ENCODE measurements around the gene NEUROD2. TPM values are rescaled to one million over a fixed set of nuclear protein-coding genes. Genes with fewer than 3 reads are reported as not detected.

Gene NEUROD2
- total RNA-seq, 1 donor from 2014 or later, result not detected

- intact Hi-C loops (cut with micrococcal nuclease), result loop anchor here (1.0 to 10.0 kb wide), 7 partner anchors 12 to 358 kb away; partner anchors contain the start of genes PNMT, PSMD3 and ZPBP2
- peaks cover 41% of the 10 kb centered on the region for H3K27me3 Mint-ChIP-seq (ENCODE audit: low read depth)
These were observed 14.8 kb upstream of the NEUROD2 start for GRCh38 chr17:39622380-39623006.

GRCh38 chr17:39621523-39622379 lies 14.0 kb upstream of the NEUROD2 start:
- H3K9me3 Mint-ChIP-seq, result no peaks in the 10 kb centered on the region
- H3K4me3 Mint-ChIP-seq (ENCODE audit: low read depth), result peak overlapping the region; percentile 54
- DNase-seq (ENCODE audit: low spot score), result peak; percentile 85
- no peaks in the 10 kb centered on the region for H3K36me3 Mint-ChIP-seq (ENCODE audit: low read depth)
- peaks cover 42% of the 10 kb centered on the region for H3K27me3 Mint-ChIP-seq (ENCODE audit: low read depth)
- peaks cover 18% of the 10 kb centered on the region for H3K4me1 Mint-ChIP-seq (ENCODE audit: low read depth)
- intact Hi-C loops (cut with micrococcal nuclease), result loop anchor here (1.0 to 10.0 kb wide), 6 partner anchors 47 to 359 kb away; partner anchors contain the start of genes PNMT, PSMD3 and ZPBP2
- H3K27ac Mint-ChIP-seq, result peak overlapping the region; percentile 48

More at GRCh38 chr17:39622380-39623006, 14.8 kb upstream of the NEUROD2 start:
- Mint-ChIP-seq H3K4me3 (ENCODE audit: low read depth) (peak overlapping the region; percentile 54), H3K36me3 (ENCODE audit: low read depth) (no peaks in the 10 kb centered on the region), H3K27ac (peak overlapping the region; percentile 48), H3K9me3 (no peaks in the 10 kb centered on the region), H3K4me1 (ENCODE audit: low read depth) (peaks cover 18% of the 10 kb centered on the region)
- DNase-seq (ENCODE audit: low spot score), result no peak

- H3K27me3 Mint-ChIP-seq (ENCODE audit: low read depth), result peaks cover 38% of the 10 kb centered on the region
- intact Hi-C loops (cut with micrococcal nuclease), result loop anchor here (5.0 to 10.0 kb wide), 2 partner anchors 248 to 335 kb away; partner anchors contain the start of gene ZPBP2
These were observed 12.0 kb upstream of the NEUROD2 start for GRCh38 chr17:39619786-39620101.

GRCh38 chr17:39618956-39619785 lies 11.5 kb upstream of the NEUROD2 start:
- peaks cover 14% of the 10 kb centered on the region for H3K4me1 Mint-ChIP-seq (ENCODE audit: low read depth)
- no peaks in the 10 kb centered on the region for H3K9me3 Mint-ChIP-seq
- no peak for DNase-seq (ENCODE audit: low spot score)
- H3K36me3 Mint-ChIP-seq (ENCODE audit: low read depth), result no peaks in the 10 kb centered on the region
- intact Hi-C loops (cut with micrococcal nuclease), result no loop called here
- no peak overlapping the region for H3K27ac Mint-ChIP-seq
- H3K4me3 Mint-ChIP-seq (ENCODE audit: low read depth), result peak overlapping the region; percentile 17
- H3K27me3 Mint-ChIP-seq (ENCODE audit: low read depth), result peaks cover 36% of the 10 kb centered on the region

More at GRCh38 chr17:39619786-39620101, 12.0 kb upstream of the NEUROD2 start:
- H3K4me3 Mint-ChIP-seq (ENCODE audit: low read depth), result no peak overlapping the region
- no peak for DNase-seq (ENCODE audit: low spot score)
- H3K9me3 Mint-ChIP-seq, result no peaks in the 10 kb centered on the region
- H3K27ac Mint-ChIP-seq, result no peak overlapping the region
- peaks cover 14% of the 10 kb centered on the region for H3K4me1 Mint-ChIP-seq (ENCODE audit: low read depth)
- H3K36me3 Mint-ChIP-seq (ENCODE audit: low read depth), result no peaks in the 10 kb centered on the region

- Mint-ChIP-seq H3K36me3 (ENCODE audit: low read depth) (no peaks in the 10 kb centered on the region), H3K27ac (no peak overlapping the region), H3K4me1 (ENCODE audit: low read depth) (peaks cover 13% of the 10 kb centered on the region), H3K27me3 (ENCODE audit: low read depth) (peaks cover 36% of the 10 kb centered on the region), H3K9me3 (no peaks in the 10 kb centered on the region), H3K4me3 (ENCODE audit: low read depth) (peak overlapping the region; percentile 65)
- intact Hi-C loops (cut with micrococcal nuclease), result no loop called here
- no peak for DNase-seq (ENCODE audit: low spot score)
These were observed 10.7 kb upstream of the NEUROD2 start for GRCh38 chr17:39618246-39618913.

GRCh38 chr17:39617446-39618245 lies 9.9 kb upstream of the NEUROD2 start:
- no peak for DNase-seq (ENCODE audit: low spot score)
- H3K9me3 Mint-ChIP-seq, result no peaks in the 10 kb centered on the region

GRCh38 chr17:39617100-39617445 lies 9.4 kb upstream of the NEUROD2 start:
- Mint-ChIP-seq H3K27ac (no peak overlapping the region), H3K9me3 (no peaks in the 10 kb centered on the region), H3K27me3 (ENCODE audit: low read depth) (peaks cover 41% of the 10 kb centered on the region), H3K4me3 (ENCODE audit: low read depth) (peak overlapping the region; percentile 50), H3K4me1 (ENCODE audit: low read depth) (peaks cover 2% of the 10 kb centered on the region), H3K36me3 (ENCODE audit: low read depth) (no peaks in the 10 kb centered on the region)
- DNase-seq (ENCODE audit: low spot score), result no peak
- intact Hi-C loops (cut with micrococcal nuclease), result no loop called here

More at GRCh38 chr17:39617446-39618245, 9.9 kb upstream of the NEUROD2 start:
- Mint-ChIP-seq H3K4me3 (ENCODE audit: low read depth) (peak overlapping the region; percentile 50), H3K27ac (no peak overlapping the region), H3K36me3 (ENCODE audit: low read depth) (no peaks in the 10 kb centered on the region), H3K27me3 (ENCODE audit: low read depth) (peaks cover 41% of the 10 kb centered on the region), H3K4me1 (ENCODE audit: low read depth) (peaks cover 7% of the 10 kb centered on the region)
- intact Hi-C loops (cut with micrococcal nuclease), result no loop called here

GRCh38 chr17:39615434-39615833 lies 7.7 kb upstream of the NEUROD2 start:
- H3K9me3 Mint-ChIP-seq, result no peaks in the 10 kb centered on the region
- DNase-seq (ENCODE audit: low spot score), result no peak
- H3K36me3 Mint-ChIP-seq (ENCODE audit: low read depth), result no peaks in the 10 kb centered on the region
- H3K4me1 Mint-ChIP-seq (ENCODE audit: low read depth), result no peaks in the 10 kb centered on the region
- intact Hi-C loops (cut with micrococcal nuclease), result no loop called here
- H3K27ac Mint-ChIP-seq, result no peak overlapping the region
- peaks cover 45% of the 10 kb centered on the region for H3K27me3 Mint-ChIP-seq (ENCODE audit: low read depth)
- no peak overlapping the region for H3K4me3 Mint-ChIP-seq (ENCODE audit: low read depth)

GRCh38 chr17:39614545-39615157 lies 6.9 kb upstream of the NEUROD2 start:
- intact Hi-C loops (cut with micrococcal nuclease), result no loop called here
- Mint-ChIP-seq H3K36me3 (ENCODE audit: low read depth) (no peaks in the 10 kb centered on the region), H3K4me3 (ENCODE audit: low read depth) (no peak overlapping the region), H3K27me3 (ENCODE audit: low read depth) (peaks cover 42% of the 10 kb centered on the region), H3K4me1 (ENCODE audit: low read depth) (no peaks in the 10 kb centered on the region), H3K27ac (no peak overlapping the region), H3K9me3 (no peaks in the 10 kb centered on the region)
- no peak for DNase-seq (ENCODE audit: low spot score)

- intact Hi-C loops (cut with micrococcal nuclease), result no loop called here
- H3K27ac Mint-ChIP-seq, result no peak overlapping the region
- H3K4me1 Mint-ChIP-seq (ENCODE audit: low read depth), result peaks cover 1% of the 10 kb centered on the region
- H3K27me3 Mint-ChIP-seq (ENCODE audit: low read depth), result peaks cover 43% of the 10 kb centered on the region
- H3K4me3 Mint-ChIP-seq (ENCODE audit: low read depth), result no peak overlapping the region
- no peaks in the 10 kb centered on the region for H3K9me3 Mint-ChIP-seq
- no peak for DNase-seq (ENCODE audit: low spot score)
- H3K36me3 Mint-ChIP-seq (ENCODE audit: low read depth), result no peaks in the 10 kb centered on the region
These were observed 5.3 kb upstream of the NEUROD2 start for GRCh38 chr17:39612935-39613464.

GRCh38 chr17:39612291-39612894 lies 4.7 kb upstream of the NEUROD2 start:
- Mint-ChIP-seq H3K4me3 (ENCODE audit: low read depth) (no peak overlapping the region), H3K9me3 (no peaks in the 10 kb centered on the region), H3K4me1 (ENCODE audit: low read depth) (peaks cover 1% of the 10 kb centered on the region), H3K27ac (no peak overlapping the region), H3K27me3 (ENCODE audit: low read depth) (peaks cover 44% of the 10 kb centered on the region), H3K36me3 (ENCODE audit: low read depth) (no peaks in the 10 kb centered on the region)
- no peak for DNase-seq (ENCODE audit: low spot score)
- intact Hi-C loops (cut with micrococcal nuclease), result no loop called here
